ENCODE results near the gene SRP9.

Gene SRP9

DNA sequence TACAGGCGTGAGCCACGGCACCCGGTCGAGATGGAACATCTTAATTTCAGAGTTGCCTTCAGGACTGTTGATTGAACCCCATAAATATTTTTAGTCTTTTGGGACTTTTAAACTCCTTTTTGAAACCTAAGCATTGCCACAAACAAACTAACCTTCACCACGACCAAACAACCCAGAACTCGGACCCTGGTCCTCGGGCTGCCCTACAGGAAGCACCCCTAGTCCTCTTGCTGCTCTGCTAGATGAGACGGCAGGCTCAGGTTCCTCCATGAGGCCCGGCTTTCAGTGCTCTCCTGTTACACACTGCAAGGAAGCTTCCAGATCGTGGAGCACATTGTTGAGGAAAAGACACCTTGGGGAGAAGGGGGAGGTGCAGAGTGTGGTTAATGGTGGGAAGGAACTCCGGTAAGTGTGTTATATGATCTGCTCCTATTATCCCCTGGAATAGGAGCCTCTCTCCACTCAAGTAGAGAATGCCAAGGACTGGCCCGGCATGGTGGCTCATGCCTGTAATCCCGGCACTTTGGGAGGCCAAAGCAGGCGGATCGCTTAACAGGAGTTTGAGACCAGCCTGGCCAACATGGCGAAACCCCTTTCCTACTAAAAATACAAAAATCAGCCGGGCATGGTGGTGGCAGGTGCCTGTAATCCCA, 38.0 kb downstream of the SRP9 start:
- FAIRE-seq (no peak), DNase-seq (ENCODE audit: insufficient read length, low spot score) (no peak)

DNA sequence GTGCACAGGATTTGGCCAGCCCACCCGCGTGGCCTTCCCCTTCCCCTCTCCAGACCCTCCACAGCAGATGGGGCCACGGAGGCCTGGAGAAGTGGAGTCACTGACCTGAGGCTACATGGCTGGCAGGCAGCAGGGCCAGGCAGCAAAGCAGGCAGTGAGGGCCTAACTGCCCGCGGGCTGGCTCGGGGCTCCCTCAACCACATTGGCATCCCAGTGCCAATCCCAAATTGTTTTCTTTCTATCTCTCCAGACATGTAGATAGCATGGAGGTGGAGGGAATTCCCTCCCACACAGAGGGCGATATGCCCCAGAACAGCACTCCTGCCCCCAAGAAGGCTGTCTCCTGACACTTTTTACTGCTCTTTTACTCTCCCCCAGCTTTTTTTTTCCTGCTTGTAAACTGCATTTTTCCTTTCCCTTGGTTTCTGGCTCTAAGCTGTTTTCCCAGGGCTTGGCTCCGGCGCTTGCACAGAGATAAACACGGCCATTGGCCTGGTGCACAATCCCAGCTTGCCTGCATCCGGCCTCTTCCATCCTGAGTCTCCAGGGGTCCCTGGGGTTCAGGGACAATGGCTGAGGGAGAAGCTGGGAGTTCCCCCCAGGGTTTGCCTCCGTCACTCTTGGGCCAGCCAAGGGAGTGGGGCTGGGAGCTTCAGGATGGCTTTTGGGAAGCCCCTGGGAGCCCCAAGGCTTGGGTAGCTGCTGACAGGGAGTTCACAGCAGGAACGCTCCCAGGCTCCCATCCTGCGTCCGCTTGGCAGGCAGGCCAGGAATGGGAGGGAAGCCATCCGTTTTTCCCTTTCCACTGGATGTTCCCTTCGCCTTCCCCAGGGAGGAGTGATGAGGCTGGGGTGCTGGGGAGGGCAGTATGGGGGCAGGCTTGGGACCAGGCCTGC, 39.3 kb downstream of the SRP9 start:
- TF ChIP-seq POLR2AphosphoS5 (IDR thresholded peaks at IDR 0.05; ENCODE audit: low read depth, low read length), result no peak
- TF ChIP-seq SPI1 (IDR thresholded peaks at IDR 0.05; ENCODE audit: low read depth, low read length), result no peak
- no peak for TF ChIP-seq POU2F2 (IDR thresholded peaks at IDR 0.05; ENCODE audit: low read depth, low read length)
- TF ChIP-seq TAF1 (IDR thresholded peaks at IDR 0.05; ENCODE audit: low read depth, low read length), result no peak
- TF ChIP-seq POLR2A (IDR thresholded peaks at IDR 0.05; ENCODE audit: low read depth, low read length), result no peak
- no peak for TF ChIP-seq PAX5 (IDR thresholded peaks at IDR 0.05; ENCODE audit: insufficient read depth, low read length, severe bottlenecking)
- DNase-seq (ENCODE audit: insufficient read length, low spot score), result no peak
- FAIRE-seq, result no peak

More for the DNA sequence above, 38.0 kb downstream of the SRP9 start:
- TF ChIP-seq POLR2AphosphoS5 (IDR thresholded peaks at IDR 0.05; ENCODE audit: low read depth, low read length) (no peak), POLR2A (IDR thresholded peaks at IDR 0.05; ENCODE audit: low read depth, low read length) (no peak), POU2F2 (IDR thresholded peaks at IDR 0.05; ENCODE audit: low read depth, low read length) (no peak), PAX5 (IDR thresholded peaks at IDR 0.05; ENCODE audit: insufficient read depth, low read length, severe bottlenecking) (no peak)

DNA sequence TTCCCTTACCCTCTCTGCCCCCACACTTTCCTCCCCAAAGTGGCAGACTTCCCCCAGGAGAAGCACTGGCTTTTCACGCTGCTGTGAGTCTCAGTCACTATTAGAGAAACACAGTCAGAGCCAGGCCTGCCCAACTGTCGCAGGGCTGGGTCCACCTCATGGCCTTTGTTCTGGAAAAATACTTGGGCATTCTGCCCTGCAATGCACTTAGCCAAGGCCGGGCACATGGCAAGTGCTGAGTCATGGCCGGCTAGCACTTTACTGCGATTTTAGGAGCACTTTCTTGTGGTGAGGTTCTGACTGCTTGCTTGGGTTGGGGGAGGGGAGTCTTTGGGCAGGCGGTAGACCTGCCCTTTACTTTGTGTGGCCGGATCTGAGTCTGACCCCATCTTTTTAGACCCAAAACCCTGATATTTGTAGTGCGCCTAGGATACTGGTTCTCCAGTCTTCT, 40.0 kb downstream of the SRP9 start:
- DNase-seq (ENCODE audit: insufficient read length, low spot score), result no peak
- no peak for FAIRE-seq
- no peak for TF ChIP-seq POU2F2 (IDR thresholded peaks at IDR 0.05; ENCODE audit: low read depth, low read length)
- TF ChIP-seq TAF1 (IDR thresholded peaks at IDR 0.05; ENCODE audit: low read depth, low read length), result no peak
- TF ChIP-seq SPI1 (IDR thresholded peaks at IDR 0.05; ENCODE audit: low read depth, low read length), result no peak
- no peak for TF ChIP-seq PAX5 (IDR thresholded peaks at IDR 0.05; ENCODE audit: insufficient read depth, low read length, severe bottlenecking)
- no peak for TF ChIP-seq POLR2AphosphoS5 (IDR thresholded peaks at IDR 0.05; ENCODE audit: low read depth, low read length)
- TF ChIP-seq POLR2A (IDR thresholded peaks at IDR 0.05; ENCODE audit: low read depth, low read length), result no peak

DNA sequence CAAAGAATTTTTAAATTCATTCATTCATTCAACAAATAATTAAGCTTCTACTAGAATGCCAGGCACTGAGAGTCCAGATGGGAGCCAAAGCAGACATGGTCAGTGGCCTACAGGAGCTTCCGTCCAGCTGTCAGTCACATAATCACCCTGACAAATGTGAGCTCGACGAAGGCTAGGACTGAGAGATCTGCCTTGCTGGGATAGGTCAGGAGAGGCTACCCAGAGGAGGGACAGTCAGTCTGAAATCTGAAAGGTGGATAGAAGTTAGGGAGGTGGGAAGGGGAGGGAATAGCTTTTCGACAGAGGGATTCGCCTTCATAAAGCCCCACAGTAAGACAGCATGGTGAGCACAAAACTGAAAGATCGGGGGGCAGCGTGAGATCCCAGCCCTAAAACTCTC, 40.6 kb downstream of the SRP9 start:
- DNase-seq (ENCODE audit: insufficient read length, low spot score) (no peak), FAIRE-seq (no peak)

DNA sequence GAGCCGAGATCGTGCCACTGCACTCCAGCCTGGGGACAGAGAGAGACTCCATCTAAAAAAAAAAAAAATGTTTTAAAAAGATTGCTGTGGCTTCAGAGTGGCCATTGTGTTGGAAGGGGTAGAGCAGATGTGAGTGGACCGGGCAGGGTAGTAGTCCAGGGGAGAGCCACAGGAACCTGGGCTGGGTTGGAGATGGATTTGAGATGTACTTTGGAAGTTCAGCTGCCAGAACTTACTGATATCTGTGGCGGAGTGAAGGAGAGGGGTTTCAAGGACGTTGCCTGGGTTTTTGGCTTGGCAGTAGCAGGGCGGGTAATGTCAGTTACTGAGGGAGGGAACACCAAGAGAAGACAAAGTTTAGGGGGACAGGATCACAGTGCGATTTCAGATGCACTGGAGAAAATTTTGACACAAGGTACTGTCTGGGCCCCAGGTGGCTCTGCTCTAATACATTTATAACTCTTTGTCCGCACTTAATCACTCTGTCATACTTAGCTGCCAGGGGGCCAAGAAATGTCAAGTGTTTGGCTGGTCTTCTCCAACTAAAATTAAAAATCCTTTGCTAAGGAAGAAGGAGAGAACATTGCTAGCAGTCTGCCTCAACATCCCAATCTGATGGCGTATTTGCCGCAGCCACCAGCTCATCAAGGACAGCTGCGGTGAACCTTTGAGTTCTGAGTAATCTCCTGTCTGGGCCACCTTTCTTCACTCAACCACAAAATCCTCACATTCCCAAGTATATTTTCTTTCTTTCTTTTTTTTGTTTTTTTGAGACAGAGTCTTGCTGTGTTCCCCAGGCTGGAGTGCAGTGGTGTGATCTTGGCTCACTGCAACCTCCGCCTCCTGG, 41.9 kb downstream of the SRP9 start:
- no peak for DNase-seq (ENCODE audit: insufficient read length, low spot score)
- no peak for FAIRE-seq
- TF ChIP-seq TAF1 (IDR thresholded peaks at IDR 0.05; ENCODE audit: low read depth, low read length), result no peak

More for the DNA sequence above, 40.6 kb downstream of the SRP9 start:
- TF ChIP-seq POU2F2 (IDR thresholded peaks at IDR 0.05; ENCODE audit: low read depth, low read length), result no peak
- no peak for TF ChIP-seq POLR2AphosphoS5 (IDR thresholded peaks at IDR 0.05; ENCODE audit: low read depth, low read length)
- no peak for TF ChIP-seq PAX5 (IDR thresholded peaks at IDR 0.05; ENCODE audit: insufficient read depth, low read length, severe bottlenecking)
- no peak for TF ChIP-seq SPI1 (IDR thresholded peaks at IDR 0.05; ENCODE audit: low read depth, low read length)
- no peak for TF ChIP-seq TAF1 (IDR thresholded peaks at IDR 0.05; ENCODE audit: low read depth, low read length)
- no peak for TF ChIP-seq POLR2A (IDR thresholded peaks at IDR 0.05; ENCODE audit: low read depth, low read length)

DNA sequence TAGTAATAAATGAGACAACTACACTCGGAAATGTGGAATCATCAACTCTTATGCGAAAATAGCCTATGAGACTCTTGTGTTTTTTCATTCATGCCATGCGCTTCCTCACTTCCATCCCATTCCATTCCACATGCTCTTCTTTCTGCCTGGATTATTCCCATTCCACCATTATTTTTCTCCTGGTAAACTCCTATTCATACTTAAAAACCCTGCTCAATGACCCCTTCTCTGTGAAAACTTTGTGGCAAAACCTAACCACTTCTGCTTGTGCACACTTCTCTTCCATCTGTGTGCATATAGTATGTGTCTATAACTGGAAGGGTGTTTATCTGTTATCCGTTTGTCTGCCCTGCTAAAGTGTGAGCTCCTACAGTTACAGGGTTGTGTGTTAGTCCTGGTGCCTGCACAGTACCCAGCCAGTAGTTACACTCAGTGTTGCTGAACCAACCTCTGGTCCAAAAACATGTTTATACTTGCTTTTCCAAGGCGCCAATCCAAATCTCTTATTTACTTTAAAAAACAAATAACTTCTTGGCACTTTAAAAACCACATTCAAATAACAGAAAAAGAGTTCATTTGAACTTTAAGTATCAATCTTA, 43.0 kb downstream of the SRP9 start:
- no peak for FAIRE-seq
- TF ChIP-seq POU2F2 (IDR thresholded peaks at IDR 0.05; ENCODE audit: low read depth, low read length) (no peak), SPI1 (IDR thresholded peaks at IDR 0.05; ENCODE audit: low read depth, low read length) (no peak), POLR2AphosphoS5 (IDR thresholded peaks at IDR 0.05; ENCODE audit: low read depth, low read length) (no peak), TAF1 (IDR thresholded peaks at IDR 0.05; ENCODE audit: low read depth, low read length) (no peak)
- DNase-seq (ENCODE audit: insufficient read length, low spot score), result no peak

DNA sequence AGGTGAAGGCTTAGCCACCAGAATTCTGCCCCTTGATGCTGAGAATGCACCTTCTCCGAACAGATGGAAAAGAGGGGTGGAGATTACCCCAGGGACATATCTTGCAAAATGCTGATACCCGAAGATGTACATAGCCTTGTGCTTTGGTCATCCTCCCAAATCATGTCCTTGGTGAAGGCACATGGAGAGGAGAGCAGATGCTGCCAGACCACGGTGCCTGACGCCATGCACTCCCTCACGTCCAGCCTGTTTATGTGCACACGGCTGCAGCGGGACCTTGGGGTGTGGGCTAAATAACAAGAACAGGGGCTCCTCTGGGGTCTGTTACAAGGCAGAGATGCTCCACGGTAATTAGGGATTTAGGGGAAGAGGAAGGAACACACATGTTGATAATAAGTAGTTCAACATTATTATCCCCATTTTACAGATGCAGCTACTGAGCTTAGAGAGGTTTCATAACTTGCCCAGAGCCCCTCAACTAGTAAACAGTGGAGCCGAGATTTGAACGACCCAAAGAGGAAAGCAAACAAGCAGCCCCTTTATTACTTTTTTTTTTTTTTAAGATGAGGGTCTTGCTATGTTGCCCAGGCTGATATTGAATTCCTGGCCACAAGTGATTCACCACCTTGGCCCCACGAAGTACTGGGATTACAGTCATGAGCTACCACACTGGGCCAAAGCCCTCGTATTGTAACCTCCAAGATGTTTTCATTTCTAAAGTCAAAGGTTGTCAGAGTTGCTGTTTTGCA, 45.2 kb downstream of the SRP9 start:
- TF ChIP-seq PAX5 (IDR thresholded peaks at IDR 0.05; ENCODE audit: insufficient read depth, low read length, severe bottlenecking) (no peak), TAF1 (IDR thresholded peaks at IDR 0.05; ENCODE audit: low read depth, low read length) (no peak), POLR2A (IDR thresholded peaks at IDR 0.05; ENCODE audit: low read depth, low read length) (no peak), SPI1 (IDR thresholded peaks at IDR 0.05; ENCODE audit: low read depth, low read length) (no peak), POU2F2 (IDR thresholded peaks at IDR 0.05; ENCODE audit: low read depth, low read length) (no peak), POLR2AphosphoS5 (IDR thresholded peaks at IDR 0.05; ENCODE audit: low read depth, low read length) (no peak)
- DNase-seq (ENCODE audit: insufficient read length, low spot score) (no peak), FAIRE-seq (no peak)

DNA sequence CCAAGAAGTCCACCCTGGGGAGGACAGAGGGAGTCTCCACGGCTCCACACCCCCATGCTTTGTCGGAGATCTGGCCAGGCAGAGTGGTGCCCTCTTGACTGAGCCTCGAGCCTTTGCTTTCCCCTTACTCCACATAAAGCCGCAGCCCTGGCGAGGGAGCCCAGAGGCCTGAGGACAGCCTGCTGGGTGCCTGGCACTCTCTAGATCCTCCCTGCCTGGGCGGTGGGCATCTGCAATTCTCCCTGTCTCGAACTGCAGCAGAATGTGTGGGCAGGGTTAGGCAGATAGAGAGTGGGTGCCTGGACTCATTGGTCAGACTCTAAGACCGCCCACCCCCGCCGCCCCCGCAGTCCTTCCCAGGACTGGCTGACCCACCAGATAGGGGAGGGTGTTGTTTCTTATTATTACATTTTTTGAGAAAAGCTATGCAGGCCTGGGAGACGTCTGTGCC, 46.2 kb downstream of the SRP9 start:
- FAIRE-seq, result no peak
- DNase-seq (ENCODE audit: insufficient read length, low spot score), result no peak

More for the DNA sequence above, 46.2 kb downstream of the SRP9 start:
- TF ChIP-seq SPI1 (IDR thresholded peaks at IDR 0.05; ENCODE audit: low read depth, low read length), result no peak
- no peak for TF ChIP-seq POLR2AphosphoS5 (IDR thresholded peaks at IDR 0.05; ENCODE audit: low read depth, low read length)
- TF ChIP-seq POU2F2 (IDR thresholded peaks at IDR 0.05; ENCODE audit: low read depth, low read length), result no peak
- no peak for TF ChIP-seq PAX5 (IDR thresholded peaks at IDR 0.05; ENCODE audit: insufficient read depth, low read length, severe bottlenecking)

Measured in GM12891 (cell line).